ENCODE data around the gene PASK.

- TF ChIP-seq CTCF (conservative IDR thresholded peaks at IDR 0.05; ENCODE audit: low read depth, low read length), result no peak
- TF ChIP-seq NFE2L2 (IDR thresholded peaks at IDR 0.05; ENCODE audit: low read depth, low read length), result no peak
- no peak for TF ChIP-seq POLR2A (IDR thresholded peaks at IDR 0.05; ENCODE audit: low read depth, low read length)
Measured at GRCh38 chr2:241155936-241156335, 6.7 kb upstream of the PASK start.

Data from IMR-90 (cell line).